H1 (cell line): ENCODE results near the gene STIL. TPM values are rescaled to one million over a fixed set of nuclear protein-coding genes. Genes with fewer than 3 reads are reported as not detected.

Experiments used
- CBX5 ChIP-seq: fragments of 300-800, 300-1000 bp; sonication (generic); IDR thresholded peaks from 2 replicates; pipeline ENCODE4 v1.7.1; 2016; ENCODE audit warnings: antibody characterized with exemption, low read length, low read depth
- CHD2 ChIP-seq: IDR thresholded peaks from 2 replicates; pipeline ENCODE4 v1.6.1; 2012; ENCODE audit warnings: low read length, improper control_type of control experiment
- EZH2 ChIP-seq: fragments of 200-600 bp; sonication (generic); IDR thresholded peaks from 2 replicates; pipeline ENCODE4 v1.7.1; 2012; ENCODE audit warnings: low read depth, mild to moderate bottlenecking, moderate library complexity, low read length, inconsistent platforms; ENCODE audit not compliant: severe bottlenecking
- KDM4A ChIP-seq: IDR thresholded peaks from one replicate; pipeline ENCODE4 v1.7.1; 2012; ENCODE audit warnings: low read depth, mild to moderate bottlenecking, moderate library complexity, low read length, inconsistent platforms; ENCODE audit not compliant: severe bottlenecking
- RBBP5 ChIP-seq: IDR thresholded peaks from 2 replicates; pipeline ENCODE4 v1.7.1; 2012; ENCODE audit warnings: low read depth, mild to moderate bottlenecking, inconsistent platforms, low read length, moderate library complexity, borderline replicate concordance
- TAF7 ChIP-seq: optimal IDR thresholded peaks from 2 replicates; pipeline ENCODE3; 2011; ENCODE audit warnings: low read depth, mild to moderate bottlenecking, inconsistent platforms, low read length, moderate library complexity, borderline replicate concordance
- TBP ChIP-seq: IDR thresholded peaks from 2 replicates; pipeline ENCODE4 v1.6.1; 2011; ENCODE audit warnings: low read depth, low read length, improper control_type of control experiment
- TCF12 ChIP-seq: IDR thresholded peaks from 2 replicates; pipeline ENCODE4 v1.6.1; 2011; ENCODE audit warnings: low read depth, mild to moderate bottlenecking, low read length
- polyA plus RNA-seq, 7 experiments: library from polyadenylated mRNA; depleted of rRNA in 3 of 7; stranded (reverse) in 5 of 7; unstranded in 2 of 7; fragments of >200 nt in 5 of 7; fragments of 200-250 nt in 2 of 7; gene quantifications; 1 replicate in 5 of 7; 2 replicates in 1 of 7; 4 replicates in 1 of 7; pipeline versions ENCODE4 v1.2.1 to v1.2.3, GENCODE V29; 2011 to 2013; ENCODE audit warnings: missing spikeins in 2 of 7, mixed read lengths in 2 of 7
- total RNA-seq: library from RNA; stranded (reverse); fragmentation: NEBNext Ultra II Directional; extraction: Animal tissue kit (Norgen Biotek cat#: 25700); gene quantifications from 2 replicates; pipeline ENCODE4 v1.2.1, GENCODE V29; 2021
- TF ChIP-seq, protein P1 (sequence below): fragments of 300-600 bp; sonication (generic); IDR thresholded peaks from 2 replicates; pipeline ENCODE4 v1.7.1; 2012; ENCODE audit warnings: low read length, moderate library complexity, mild to moderate bottlenecking, inconsistent platforms; ENCODE audit not compliant: insufficient replicate concordance

STIL gene
- total and polyA plus RNA-seq, 2 of the 8 experiments (the other 6 are each of a cell fraction or from before 2014, with no cell fraction given) = 13.6 to 25.1 TPM

DNA sequence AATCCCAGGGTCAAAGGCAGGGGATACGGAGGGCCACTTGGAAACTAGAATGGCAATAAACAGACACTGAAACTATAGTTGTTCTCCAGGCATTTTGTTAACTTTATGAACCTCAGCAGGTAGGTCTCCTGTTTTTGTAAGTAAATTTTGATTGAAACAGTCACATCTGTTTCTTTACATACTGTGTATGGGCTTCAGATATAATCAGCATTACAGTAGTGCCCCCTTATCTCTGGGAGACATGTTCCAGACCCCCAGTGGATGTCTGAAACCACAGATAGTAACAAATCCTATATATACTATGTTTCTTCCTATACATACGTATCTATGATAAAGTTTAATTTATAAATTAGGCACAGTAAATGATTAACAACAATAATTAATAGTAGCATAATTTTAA lies 11.5 kb downstream of the STIL start (continued):
- TF ChIP-seq, protein P1, sequence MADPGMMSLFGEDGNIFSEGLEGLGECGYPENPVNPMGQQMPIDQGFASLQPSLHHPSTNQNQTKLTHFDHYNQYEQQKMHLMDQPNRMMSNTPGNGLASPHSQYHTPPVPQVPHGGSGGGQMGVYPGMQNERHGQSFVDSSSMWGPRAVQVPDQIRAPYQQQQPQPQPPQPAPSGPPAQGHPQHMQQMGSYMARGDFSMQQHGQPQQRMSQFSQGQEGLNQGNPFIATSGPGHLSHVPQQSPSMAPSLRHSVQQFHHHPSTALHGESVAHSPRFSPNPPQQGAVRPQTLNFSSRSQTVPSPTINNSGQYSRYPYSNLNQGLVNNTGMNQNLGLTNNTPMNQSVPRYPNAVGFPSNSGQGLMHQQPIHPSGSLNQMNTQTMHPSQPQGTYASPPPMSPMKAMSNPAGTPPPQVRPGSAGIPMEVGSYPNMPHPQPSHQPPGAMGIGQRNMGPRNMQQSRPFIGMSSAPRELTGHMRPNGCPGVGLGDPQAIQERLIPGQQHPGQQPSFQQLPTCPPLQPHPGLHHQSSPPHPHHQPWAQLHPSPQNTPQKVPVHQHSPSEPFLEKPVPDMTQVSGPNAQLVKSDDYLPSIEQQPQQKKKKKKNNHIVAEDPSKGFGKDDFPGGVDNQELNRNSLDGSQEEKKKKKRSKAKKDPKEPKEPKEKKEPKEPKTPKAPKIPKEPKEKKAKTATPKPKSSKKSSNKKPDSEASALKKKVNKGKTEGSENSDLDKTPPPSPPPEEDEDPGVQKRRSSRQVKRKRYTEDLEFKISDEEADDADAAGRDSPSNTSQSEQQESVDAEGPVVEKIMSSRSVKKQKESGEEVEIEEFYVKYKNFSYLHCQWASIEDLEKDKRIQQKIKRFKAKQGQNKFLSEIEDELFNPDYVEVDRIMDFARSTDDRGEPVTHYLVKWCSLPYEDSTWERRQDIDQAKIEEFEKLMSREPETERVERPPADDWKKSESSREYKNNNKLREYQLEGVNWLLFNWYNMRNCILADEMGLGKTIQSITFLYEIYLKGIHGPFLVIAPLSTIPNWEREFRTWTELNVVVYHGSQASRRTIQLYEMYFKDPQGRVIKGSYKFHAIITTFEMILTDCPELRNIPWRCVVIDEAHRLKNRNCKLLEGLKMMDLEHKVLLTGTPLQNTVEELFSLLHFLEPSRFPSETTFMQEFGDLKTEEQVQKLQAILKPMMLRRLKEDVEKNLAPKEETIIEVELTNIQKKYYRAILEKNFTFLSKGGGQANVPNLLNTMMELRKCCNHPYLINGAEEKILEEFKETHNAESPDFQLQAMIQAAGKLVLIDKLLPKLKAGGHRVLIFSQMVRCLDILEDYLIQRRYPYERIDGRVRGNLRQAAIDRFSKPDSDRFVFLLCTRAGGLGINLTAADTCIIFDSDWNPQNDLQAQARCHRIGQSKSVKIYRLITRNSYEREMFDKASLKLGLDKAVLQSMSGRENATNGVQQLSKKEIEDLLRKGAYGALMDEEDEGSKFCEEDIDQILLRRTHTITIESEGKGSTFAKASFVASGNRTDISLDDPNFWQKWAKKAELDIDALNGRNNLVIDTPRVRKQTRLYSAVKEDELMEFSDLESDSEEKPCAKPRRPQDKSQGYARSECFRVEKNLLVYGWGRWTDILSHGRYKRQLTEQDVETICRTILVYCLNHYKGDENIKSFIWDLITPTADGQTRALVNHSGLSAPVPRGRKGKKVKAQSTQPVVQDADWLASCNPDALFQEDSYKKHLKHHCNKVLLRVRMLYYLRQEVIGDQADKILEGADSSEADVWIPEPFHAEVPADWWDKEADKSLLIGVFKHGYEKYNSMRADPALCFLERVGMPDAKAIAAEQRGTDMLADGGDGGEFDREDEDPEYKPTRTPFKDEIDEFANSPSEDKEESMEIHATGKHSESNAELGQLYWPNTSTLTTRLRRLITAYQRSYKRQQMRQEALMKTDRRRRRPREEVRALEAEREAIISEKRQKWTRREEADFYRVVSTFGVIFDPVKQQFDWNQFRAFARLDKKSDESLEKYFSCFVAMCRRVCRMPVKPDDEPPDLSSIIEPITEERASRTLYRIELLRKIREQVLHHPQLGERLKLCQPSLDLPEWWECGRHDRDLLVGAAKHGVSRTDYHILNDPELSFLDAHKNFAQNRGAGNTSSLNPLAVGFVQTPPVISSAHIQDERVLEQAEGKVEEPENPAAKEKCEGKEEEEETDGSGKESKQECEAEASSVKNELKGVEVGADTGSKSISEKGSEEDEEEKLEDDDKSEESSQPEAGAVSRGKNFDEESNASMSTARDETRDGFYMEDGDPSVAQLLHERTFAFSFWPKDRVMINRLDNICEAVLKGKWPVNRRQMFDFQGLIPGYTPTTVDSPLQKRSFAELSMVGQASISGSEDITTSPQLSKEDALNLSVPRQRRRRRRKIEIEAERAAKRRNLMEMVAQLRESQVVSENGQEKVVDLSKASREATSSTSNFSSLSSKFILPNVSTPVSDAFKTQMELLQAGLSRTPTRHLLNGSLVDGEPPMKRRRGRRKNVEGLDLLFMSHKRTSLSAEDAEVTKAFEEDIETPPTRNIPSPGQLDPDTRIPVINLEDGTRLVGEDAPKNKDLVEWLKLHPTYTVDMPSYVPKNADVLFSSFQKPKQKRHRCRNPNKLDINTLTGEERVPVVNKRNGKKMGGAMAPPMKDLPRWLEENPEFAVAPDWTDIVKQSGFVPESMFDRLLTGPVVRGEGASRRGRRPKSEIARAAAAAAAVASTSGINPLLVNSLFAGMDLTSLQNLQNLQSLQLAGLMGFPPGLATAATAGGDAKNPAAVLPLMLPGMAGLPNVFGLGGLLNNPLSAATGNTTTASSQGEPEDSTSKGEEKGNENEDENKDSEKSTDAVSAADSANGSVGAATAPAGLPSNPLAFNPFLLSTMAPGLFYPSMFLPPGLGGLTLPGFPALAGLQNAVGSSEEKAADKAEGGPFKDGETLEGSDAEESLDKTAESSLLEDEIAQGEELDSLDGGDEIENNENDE = no peak
- TF ChIP-seq TBP = no peak
- no peak for TF ChIP-seq TCF12
- no peak for TF ChIP-seq TAF7
- TF ChIP-seq EZH2 = no peak
- no peak for TF ChIP-seq RBBP5
- TF ChIP-seq KDM4A = no peak
- TF ChIP-seq CBX5 = no peak
- no peak for TF ChIP-seq CHD2
